SK-N-SH (cell line): ENCODE measurements around the gene COBL. TPM values are rescaled to one million over a fixed set of nuclear protein-coding genes. Genes with fewer than 3 reads are reported as not detected.

Experiments used
- CTCF ChIA-PET: fragments of 300-600, 350-600 bp; formaldehyde crosslinking; extraction: SDS; loops from one replicate; lab custom pipeline; 2021; lab: Yijun Ruan, JAX
- POLR2A ChIA-PET: fragments of 350-600 bp; sonication (Branson Sonifier 250); formaldehyde crosslinking; extraction: SDS; loops from one replicate; lab custom pipeline; 2020; ENCODE audit warnings: antibody characterized with exemption, inconsistent platforms; lab: Yijun Ruan, JAX
- DNase-seq: peaks from one replicate; pipeline ENCODE4 v3.0.0; 2012
- H2AFZ ChIP-seq: fragments of 200-600 bp; sonication (generic); 2 replicates; pipeline ENCODE4 v1.8.1; 2016; ENCODE audit warnings: antibody characterized with exemption, mild to moderate bottlenecking, low read depth
- H3F3A ChIP-seq: fragments of 200-600 bp; sonication (generic); replicated peaks from 2 replicates; pipeline ENCODE3; 2016; ENCODE audit warnings: antibody characterized with exemption, mild to moderate bottlenecking; ENCODE audit not compliant: insufficient read depth
- H3K27ac ChIP-seq, 2 experiments: fragments of 200-500 bp in 1 of 2; fragments of 200-600 bp in 1 of 2; sonication (Bioruptor generic) in 1 of 2; sonication (generic), shearing (Covaris generic) in 1 of 2; 2 replicates each; pipeline versions ENCODE4 v1.5.1 to v1.6.1; 2014 to 2016; ENCODE audit warnings: low read depth in 2 of 2, inconsistent platforms in 1 of 2, low read length in 1 of 2, mild to moderate bottlenecking in 1 of 2, mixed read lengths in 1 of 2
- H3K27me3 ChIP-seq: fragments of 200-600 bp; sonication (generic), shearing (Covaris generic); 2 replicates; pipeline ENCODE4 v1.6.1; 2016; ENCODE audit warnings: mixed run types; ENCODE audit not compliant: insufficient read depth
- H3K36me3 ChIP-seq, 2 experiments: fragments of 200-500 bp in 1 of 2; fragments of 200-600 bp in 1 of 2; sonication (Bioruptor generic) in 1 of 2; sonication (generic) in 1 of 2; replicated peaks in 1 of 2; 2 replicates each; pipeline versions ENCODE3 to v1.5.1; 2014 to 2016; ENCODE audit warnings: low read length in 1 of 2, mild to moderate bottlenecking in 1 of 2; ENCODE audit not compliant: insufficient read depth in 2 of 2, control insufficient read depth in 1 of 2
- H3K4me1 ChIP-seq, 2 experiments: fragments of 200-500 bp in 1 of 2; fragments of 200-600 bp in 1 of 2; sonication (Bioruptor generic) in 1 of 2; sonication (generic), shearing (Covaris generic) in 1 of 2; 2 replicates each; pipeline versions ENCODE4 v1.5.1 to v1.6.1; 2014 to 2016; ENCODE audit warnings: low read depth in 1 of 2, low read length in 1 of 2, mixed run types in 1 of 2; ENCODE audit not compliant: insufficient read depth in 2 of 2, control insufficient read depth in 1 of 2
- H3K4me2 ChIP-seq: fragments of 200-600 bp; sonication (generic), shearing (Covaris generic); 2 replicates; pipeline ENCODE4 v1.6.1; 2017; ENCODE audit warnings: mixed run types
- H3K4me3 ChIP-seq, 2 experiments: fragments of 200-500 bp in 1 of 2; fragments of 200-600 bp in 1 of 2; sonication (Bioruptor generic) in 1 of 2; sonication (generic), shearing (Covaris generic) in 1 of 2; 2 replicates each; pipeline versions ENCODE4 v1.5.1 to v1.8.1; 2014 to 2016; ENCODE audit warnings: low read depth in 2 of 2, inconsistent platforms in 1 of 2, low read length in 1 of 2, mild to moderate bottlenecking in 1 of 2, mixed read lengths in 1 of 2, moderate library complexity in 1 of 2
- H3K79me2 ChIP-seq: fragments of 200-600 bp; sonication (generic); 2 replicates; pipeline ENCODE4 v1.8.1; 2017; ENCODE audit warnings: mild to moderate bottlenecking; ENCODE audit not compliant: insufficient read depth
- H3K9ac ChIP-seq: fragments of 200-600 bp; sonication (generic); 2 replicates; pipeline ENCODE4 v1.6.1; 2017; ENCODE audit warnings: mixed run types
- H3K9me2 ChIP-seq: fragments of 200-600 bp; sonication (generic); 2 replicates; pipeline ENCODE4 v1.6.1; 2017; ENCODE audit warnings: mixed run types
- H3K9me3 ChIP-seq: fragments of 200-600 bp; sonication (generic); 2 replicates; pipeline ENCODE4 v1.6.1; 2017; ENCODE audit warnings: mixed run types, mild to moderate bottlenecking, moderate library complexity
- H4K20me1 ChIP-seq: fragments of 200-600 bp; sonication (generic); 2 replicates; pipeline ENCODE4 v1.6.1; 2017; ENCODE audit warnings: mild to moderate bottlenecking, mixed run types; ENCODE audit not compliant: insufficient read depth
- CHD2 ChIP-seq: fragments of 150-350 bp; IDR thresholded peaks from 2 replicates; pipeline ENCODE4 v1.6.1; 2018; ENCODE audit warnings: low read length; ENCODE audit not compliant: partially characterized antibody
- CTCF ChIP-seq: fragments of 200-600 bp; sonication (generic); IDR thresholded peaks from 2 replicates; pipeline ENCODE4 v1.6.1; 2017; ENCODE audit warnings: antibody characterized with exemption, mild to moderate bottlenecking, moderate library complexity
- FOXM1 ChIP-seq: IDR thresholded peaks from 2 replicates; pipeline ENCODE4 v1.4.0; 2012; ENCODE audit warnings: low read depth, mild to moderate bottlenecking
- MAX ChIP-seq: IDR thresholded peaks from 2 replicates; pipeline ENCODE4 v1.4.0; 2012; ENCODE audit warnings: low read depth
- MEF2A ChIP-seq: IDR thresholded peaks from 2 replicates; pipeline ENCODE4 v1.4.0; 2012; ENCODE audit warnings: low read depth, borderline replicate concordance
- NRF1 ChIP-seq: IDR thresholded peaks from 2 replicates; pipeline ENCODE4 v1.6.1; 2012; ENCODE audit warnings: low read depth, mild to moderate bottlenecking, low read length
- RAD21 ChIP-seq: IDR thresholded peaks from 2 replicates; pipeline ENCODE4 v1.6.1; 2012; ENCODE audit warnings: mild to moderate bottlenecking, low read length
- SMC3 ChIP-seq: IDR thresholded peaks from 2 replicates; pipeline ENCODE4 v1.6.1; 2012; ENCODE audit warnings: low read depth, low read length, improper control_type of control experiment
- TEAD4 ChIP-seq: IDR thresholded peaks from 2 replicates; pipeline ENCODE4 v1.4.0; 2012; ENCODE audit warnings: mild to moderate bottlenecking, borderline replicate concordance; ENCODE audit not compliant: insufficient read depth
- USF1 ChIP-seq: IDR thresholded peaks from 2 replicates; pipeline ENCODE4 v1.4.0; 2012; ENCODE audit warnings: low read depth, borderline replicate concordance
- USF2 ChIP-seq: fragments of 150-350 bp; IDR thresholded peaks from 2 replicates; pipeline ENCODE4 v1.6.1; 2017; ENCODE audit warnings: antibody characterized with exemption, low read length, low read depth, borderline replicate concordance
- WGBS: methylation state at CpG from one replicate; pipeline ENCODE4 v1.1.6; 2017; ENCODE audit warnings: low lambda C conversion rate; 5-methylcytosine and 5-hydroxymethylcytosine counted together
- polyA plus RNA-seq, 3 experiments: library from polyadenylated mRNA; depleted of rRNA; stranded (reverse); fragments of >200 nt; gene quantifications; 2 replicates each; pipeline ENCODE4 v1.2.3, GENCODE V29; 2012

Gene COBL
- polyA plus RNA-seq, 1 of the 3 experiments (the other 2 are of a cell fraction) = under 0.01 TPM

- TF ChIP-seq USF1 = no peak
- no peak for TF ChIP-seq NRF1
- TF ChIP-seq SMC3 = no peak
- TF ChIP-seq CTCF = no peak
These were observed 172.4 kb downstream of the COBL start (continued) for GRCh38 chr7:51144178-51144577.

GRCh38 chr7:51142741-51143385, 173.7 kb downstream of the COBL start:
- no peak overlapping the region for H3K4me2 ChIP-seq
- H3K9me2 ChIP-seq = no peaks in the 10 kb centered on the region
- no peak overlapping the region for H3K9ac ChIP-seq
- H2AFZ ChIP-seq = no peak overlapping the region
- no peaks in the 10 kb centered on the region for H3K4me1 ChIP-seq
- ChIA-PET POLR2A (no interaction called here), CTCF (interaction anchor here (0.7 to 16.4 kb wide), 3 partner anchors 11 to 21 kb away, joined by 3 to 208 read pairs (median 6); no protein-coding TSS in a partner anchor)
- DNase-seq = no peak
- H3K79me2 ChIP-seq = no peaks in the 10 kb centered on the region
- H3K4me3 ChIP-seq = no peak overlapping the region
- H3F3A ChIP-seq = no peaks in the 10 kb centered on the region
- H3K27ac ChIP-seq = no peak overlapping the region
- TF ChIP-seq USF2 (no peak), TEAD4 (no peak), MAX (no peak), MEF2A (no peak), CHD2 (no peak)
- H4K20me1 ChIP-seq = no peaks in the 10 kb centered on the region
- H3K36me3 ChIP-seq = no peaks in the 10 kb centered on the region
- 11% methylated on average over 6 of the region's 6 CpGs for WGBS
- peaks cover 34% of the 10 kb centered on the region for H3K27me3 ChIP-seq
- no peaks in the 10 kb centered on the region for H3K9me3 ChIP-seq

GRCh38 chr7:51141451-51142003, 175.1 kb downstream of the COBL start:
- Histone ChIP-seq H3K36me3 (no peaks in the 10 kb centered on the region), H4K20me1 (no peaks in the 10 kb centered on the region), H3K9me2 (no peaks in the 10 kb centered on the region), H3K4me3 (no peak overlapping the region; a peak in 1 of 4 replicates), H2AFZ (no peak overlapping the region), H3K9ac (no peak overlapping the region), H3K4me2 (no peak overlapping the region), H3K79me2 (no peaks in the 10 kb centered on the region), H3K9me3 (no peaks in the 10 kb centered on the region), H3F3A (no peaks in the 10 kb centered on the region), H3K4me1 (no peaks in the 10 kb centered on the region), H3K27ac (no peak overlapping the region), H3K27me3 (peaks cover 34% of the 10 kb centered on the region)
- ChIA-PET POLR2A (no interaction called here), CTCF (interaction anchor here (0.6 to 16.4 kb wide), 10 partner anchors 10 to 999 kb away, joined by 3 to 208 read pairs (median 4); no protein-coding TSS in a partner anchor)
- DNase-seq = no peak
- TF ChIP-seq CTCF (peak; percentile 90), FOXM1 (no peak), RAD21 (peak; percentile 60)
- WGBS = 6% methylated on average over 4 of the region's 4 CpGs
